Calu3 (cell line): ENCODE results near the gene ETAA1. TPM values are rescaled to one million over a fixed set of nuclear protein-coding genes. Genes with fewer than 3 reads are reported as not detected.

Experiments
- Bru-seq: library from RNA; stranded (reverse); fragments of 400-500 nt; gene quantifications from one replicate; lab custom pipeline; 2021; lab: Mats Ljungman, UMichigan
- BruChase-seq, 2 experiments: library from RNA; stranded (reverse); fragments of 400-500 nt; gene quantifications; one replicate each; lab custom pipeline; 2021; lab: Mats Ljungman, UMichigan
- BruUV-seq: library from RNA; stranded (reverse); fragments of 400-500 nt; replicated peaks from 2 replicates; lab custom pipeline; 2021; lab: Mats Ljungman, UMichigan
- CTCF ChIA-PET: fragments of 300-600 bp; sonication (Branson Sonifier 250); formaldehyde crosslinking; loops from one replicate; lab custom pipeline; 2022; ENCODE audit warnings: antibody characterized with exemption; lab: Charles Lee
- DNase-seq: peaks from one replicate; pipeline ENCODE4 v3.0.0; 2022
- H3K27ac Mint-ChIP-seq: one replicate; pipeline ENCODE4 v1.8.0; 2022; ENCODE audit warnings: mixed read lengths; ENCODE audit not compliant: unreplicated experiment
- H3K27me3 Mint-ChIP-seq: one replicate; pipeline ENCODE4 v1.8.0; 2022; ENCODE audit warnings: mixed read lengths; ENCODE audit not compliant: unreplicated experiment
- H3K36me3 Mint-ChIP-seq: one replicate; pipeline ENCODE4 v1.8.0; 2022; ENCODE audit warnings: mild to moderate bottlenecking, moderate library complexity, mixed read lengths; ENCODE audit not compliant: insufficient read depth, unreplicated experiment
- H3K4me1 Mint-ChIP-seq: one replicate; pipeline ENCODE4 v1.8.0; 2022; ENCODE audit warnings: mild to moderate bottlenecking, low read depth, mixed read lengths; ENCODE audit not compliant: unreplicated experiment
- H3K4me3 Mint-ChIP-seq: one replicate; pipeline ENCODE4 v1.8.0; 2022; ENCODE audit warnings: mild to moderate bottlenecking, low read depth, moderate library complexity, mixed read lengths; ENCODE audit not compliant: unreplicated experiment
- H3K9me3 Mint-ChIP-seq: one replicate; pipeline ENCODE4 v1.8.0; 2022; ENCODE audit warnings: low read depth, mixed read lengths; ENCODE audit not compliant: unreplicated experiment
- CTCF ChIP-seq: fragments of 200-600 bp; IDR thresholded peaks from one replicate; pipeline ENCODE4 v1.8.0; 2022; ENCODE audit warnings: antibody characterized with exemption; ENCODE audit not compliant: unreplicated experiment
- intact Hi-C: fragments of 100-400 bp; cut with micrococcal nuclease; formaldehyde crosslinking; loops from one replicate; pipeline ENCODE4 v1.10.0; 2022; ENCODE audit not compliant: unreplicated experiment
- long read RNA-seq: library from polyadenylated mRNA; stranded (forward); transcript quantifications from one replicate; pipeline ENCODE4 v2.0.0, GENCODE V29; 2022
- total RNA-seq: library from RNA; stranded (reverse); gene quantifications from 2 replicates; pipeline ENCODE4 v1.2.3, GENCODE V29; 2022

Gene ETAA1
- total RNA-seq, result 12.2 and 12.6 TPM in 2 replicates
- Bru-seq, nascent RNA, result percentile 91 among the genes with signal in this experiment
- BruChase-seq, experiment 1, labeled RNA remaining after a 6-hour chase, result percentile 65 among the genes with signal in this experiment
- percentile 88 among the genes with signal in this experiment for BruChase-seq, experiment 2, labeled RNA remaining after a 2-hour chase
- long read RNA-seq, partial matches to known transcripts, result 0 of 9 reads
- long read RNA-seq, other reads (novel, unspliced or antisense), result 5 of 9 reads

- Mint-ChIP-seq H3K4me3 (peak within 1 kb of the TSS; percentile 88), H3K4me1 (peaks cover 36% of the 10 kb centered on the region), H3K27ac (peak within 1 kb of the TSS; percentile 90), H3K27me3 (no peaks in the 10 kb centered on the region), H3K36me3 (peaks cover 30% of the 10 kb centered on the region), H3K9me3 (no peaks in the 10 kb centered on the region)
- DNase-seq, result peak; percentile 93
- TF ChIP-seq CTCF, result no peak
- intact Hi-C loops, result loop anchor here (2.0 to 5.0 kb wide), 4 partner anchors 105 to 965 kb away; no protein-coding TSS in a partner anchor
- BruUV-seq, result TSS peak; percentile 73
- CTCF ChIA-PET, result no interaction called here
Measured at GRCh38 chr2:67397143-67397986, at the start of gene ETAA1. ETAA1 (plus strand) TSS chr2:67397333; CDS start chr2:67397449, 116 bp downstream.

GRCh38 chr2:67366832-67367412, 30.2 kb upstream of the ETAA1 start:
- H3K27ac Mint-ChIP-seq, result peak overlapping the region; percentile 29
- H3K27me3 Mint-ChIP-seq, result no peaks in the 10 kb centered on the region
- H3K4me3 Mint-ChIP-seq, result no peak overlapping the region
- no peak for TF ChIP-seq CTCF
- H3K9me3 Mint-ChIP-seq, result no peaks in the 10 kb centered on the region
- intact Hi-C loops, result no loop called here
- H3K4me1 Mint-ChIP-seq, result peaks cover 19% of the 10 kb centered on the region
- H3K36me3 Mint-ChIP-seq, result no peaks in the 10 kb centered on the region
- no TSS peak for BruUV-seq
- DNase-seq, result no peak
- CTCF ChIA-PET, result interaction anchor here (0.7 kb wide), 2 partner anchors 12 to 1311 kb away, joined by 3 to 5 read pairs; no protein-coding TSS in a partner anchor

GRCh38 chr2:67374481-67374880, 22.7 kb upstream of the ETAA1 start:
- Mint-ChIP-seq H3K4me1 (no peaks in the 10 kb centered on the region), H3K27me3 (no peaks in the 10 kb centered on the region), H3K4me3 (no peak overlapping the region), H3K27ac (no peak overlapping the region), H3K36me3 (no peaks in the 10 kb centered on the region), H3K9me3 (no peaks in the 10 kb centered on the region)
- TF ChIP-seq CTCF, result no peak
- intact Hi-C loops, result no loop called here
- no peak for DNase-seq
- BruUV-seq, result no TSS peak
- CTCF ChIA-PET, result no interaction called here

GRCh38 chr2:67374949-67375348, 22.2 kb upstream of the ETAA1 start:
- TF ChIP-seq CTCF, result no peak
- CTCF ChIA-PET, result no interaction called here
- DNase-seq, result no peak
- H3K27me3 Mint-ChIP-seq, result no peaks in the 10 kb centered on the region
- BruUV-seq, result no TSS peak
- H3K9me3 Mint-ChIP-seq, result no peaks in the 10 kb centered on the region
- no peak overlapping the region for H3K27ac Mint-ChIP-seq
- no peak overlapping the region for H3K4me3 Mint-ChIP-seq
- no peaks in the 10 kb centered on the region for H3K36me3 Mint-ChIP-seq
- no peaks in the 10 kb centered on the region for H3K4me1 Mint-ChIP-seq
- intact Hi-C loops, result no loop called here
